HepG2 (cell line): ENCODE data around the gene BAZ1B. TPM values are rescaled to one million over a fixed set of nuclear protein-coding genes. Genes with fewer than 3 reads are reported as not detected.

ENCODE experiments used
- HMGA1 ChIP-seq: sonication (generic); formaldehyde crosslinking; conservative IDR thresholded peaks from 2 replicates; pipeline ENCODE4 v1.4.0; 2020; ENCODE audit warnings: missing genetic modification reagents
- KMT2A ChIP-seq: sonication (generic); formaldehyde crosslinking; IDR thresholded peaks from 2 replicates; pipeline ENCODE4 v1.4.0; 2020; ENCODE audit warnings: missing genetic modification reagents
- PPARG ChIP-seq: conservative IDR thresholded peaks from 2 replicates; pipeline ENCODE4 v1.6.1; 2016; ENCODE audit warnings: missing biosample characterization, missing genetic modification reagents
- SIX1 ChIP-seq: sonication (generic); formaldehyde crosslinking; IDR thresholded peaks from 2 replicates; pipeline ENCODE4 v1.4.0; 2020; ENCODE audit warnings: missing genetic modification reagents, borderline replicate concordance
- YEATS4 ChIP-seq: sonication (generic); formaldehyde crosslinking; IDR thresholded peaks from 2 replicates; pipeline ENCODE4 v1.4.0; 2020; ENCODE audit warnings: missing genetic modification reagents, borderline replicate concordance
- ZBTB8A ChIP-seq: sonication (generic); formaldehyde crosslinking; IDR thresholded peaks from 2 replicates; pipeline ENCODE4 v1.4.0; 2020; ENCODE audit warnings: mild to moderate bottlenecking, low read depth, missing genetic modification reagents, borderline replicate concordance
- ZNF205 ChIP-seq: IDR thresholded peaks from 2 replicates; pipeline ENCODE4 v1.6.1; 2018; ENCODE audit warnings: missing biosample characterization, missing genetic modification reagents
- ZNF549 ChIP-seq: sonication (generic); formaldehyde crosslinking; IDR thresholded peaks from 2 replicates; pipeline ENCODE4 v1.5.0; 2020; ENCODE audit warnings: missing genetic modification reagents
- ZNF614 ChIP-seq: IDR thresholded peaks from 2 replicates; pipeline ENCODE4 v1.6.1; 2018; ENCODE audit warnings: missing biosample characterization, missing genetic modification reagents, inconsistent platforms, borderline replicate concordance
- ZNF75D ChIP-seq: sonication (generic); formaldehyde crosslinking; IDR thresholded peaks from 2 replicates; pipeline ENCODE4 v1.8.1; 2023; ENCODE audit warnings: missing genetic modification reagents, mild to moderate bottlenecking, borderline replicate concordance
- ZZZ3 ChIP-seq: sonication (generic); formaldehyde crosslinking; IDR thresholded peaks from 2 replicates; pipeline ENCODE4 v1.4.0; 2020; ENCODE audit warnings: missing genetic modification reagents, mild to moderate bottlenecking, borderline replicate concordance
- polyA plus RNA-seq, 8 experiments: library from polyadenylated mRNA; depleted of rRNA in 3 of 8; stranded (reverse) in 7 of 8; unstranded in 1 of 8; fragments of >200 nt; fragmentation: Illumina TruSeq in 4 of 8; extraction: Trizol in 4 of 8; gene quantifications; 2 replicates each; pipeline versions ENCODE4 v1.2.1 to v1.2.3, GENCODE V29; 2011 to 2016; ENCODE audit warnings: low read depth in 4 of 8, missing spikeins in 1 of 8, mixed read lengths in 1 of 8; ENCODE audit not compliant: insufficient read depth in 1 of 8
- total RNA-seq, 5 experiments: library from RNA; depleted of rRNA; stranded (reverse); fragments of >200 nt; fragmentation: Illumina TruSeq; extraction: Trizol; gene quantifications; 2 replicates each; pipeline ENCODE4 v1.2.3, GENCODE V29; 2016; ENCODE audit warnings: low read depth in 1 of 5
- TF ChIP-seq, protein P1 (sequence below): sonication (generic); formaldehyde crosslinking; IDR thresholded peaks from 2 replicates; pipeline ENCODE4 v1.4.0; 2020; ENCODE audit warnings: mild to moderate bottlenecking, missing genetic modification reagents
- TF ChIP-seq, protein P2 (sequence below): IDR thresholded peaks from 2 replicates; pipeline ENCODE4 v1.6.1; 2012; ENCODE audit warnings: low read length, improper control_type of control experiment
- TF ChIP-seq, protein P3 (sequence below): sonication (generic); formaldehyde crosslinking; IDR thresholded peaks from 2 replicates; pipeline ENCODE4 v1.4.0; 2020; ENCODE audit warnings: mild to moderate bottlenecking, missing genetic modification reagents
- TF ChIP-seq, protein P4 (sequence below): sonication (generic); formaldehyde crosslinking; IDR thresholded peaks from 2 replicates; pipeline ENCODE4 v1.5.0; 2020; ENCODE audit warnings: missing genetic modification reagents

BAZ1B gene
- total and polyA plus RNA-seq, 2 of the 13 experiments (the other 11 are each of a cell fraction or from before 2014, with no cell fraction given) = 18.6 to 69.4 TPM

DNA sequence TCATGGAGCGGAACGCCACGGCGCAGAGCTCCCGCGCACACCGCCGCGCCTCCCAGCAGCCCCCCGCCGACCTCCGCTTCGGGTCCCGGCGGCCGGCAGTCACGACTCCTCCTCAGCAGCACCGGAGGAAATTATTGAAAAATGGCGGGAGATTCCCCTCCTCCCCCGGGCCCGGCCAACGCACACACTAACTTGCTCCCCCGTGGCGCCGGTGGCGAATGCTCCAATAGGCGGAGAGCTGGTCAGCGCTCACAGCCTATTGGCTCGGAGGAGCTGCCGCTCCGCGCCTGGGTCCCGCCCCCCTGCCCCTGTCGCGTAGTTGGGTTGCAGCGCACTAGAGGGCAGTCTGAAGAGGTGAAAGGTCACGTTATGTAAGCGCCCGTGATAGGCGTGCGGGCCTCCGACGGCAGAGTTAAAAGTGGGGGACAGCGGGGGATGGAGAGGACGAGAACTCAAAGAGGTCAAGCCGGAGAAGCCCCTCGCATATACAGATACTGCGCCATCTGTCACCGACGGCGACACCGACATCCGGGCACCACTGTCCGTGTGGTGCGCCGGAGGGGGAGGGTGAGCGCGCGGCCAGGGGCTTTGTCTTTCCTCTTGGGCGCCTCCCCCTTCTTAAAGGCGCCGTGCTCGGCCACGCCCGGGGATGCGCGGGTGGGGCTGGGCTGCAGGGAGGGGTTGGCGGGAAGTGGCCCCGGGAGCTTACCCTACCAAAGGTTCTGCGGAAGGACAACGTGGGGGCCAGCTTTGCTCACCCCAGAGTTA is at the start of gene BAZ1B (continued):
- TF ChIP-seq, protein P1, sequence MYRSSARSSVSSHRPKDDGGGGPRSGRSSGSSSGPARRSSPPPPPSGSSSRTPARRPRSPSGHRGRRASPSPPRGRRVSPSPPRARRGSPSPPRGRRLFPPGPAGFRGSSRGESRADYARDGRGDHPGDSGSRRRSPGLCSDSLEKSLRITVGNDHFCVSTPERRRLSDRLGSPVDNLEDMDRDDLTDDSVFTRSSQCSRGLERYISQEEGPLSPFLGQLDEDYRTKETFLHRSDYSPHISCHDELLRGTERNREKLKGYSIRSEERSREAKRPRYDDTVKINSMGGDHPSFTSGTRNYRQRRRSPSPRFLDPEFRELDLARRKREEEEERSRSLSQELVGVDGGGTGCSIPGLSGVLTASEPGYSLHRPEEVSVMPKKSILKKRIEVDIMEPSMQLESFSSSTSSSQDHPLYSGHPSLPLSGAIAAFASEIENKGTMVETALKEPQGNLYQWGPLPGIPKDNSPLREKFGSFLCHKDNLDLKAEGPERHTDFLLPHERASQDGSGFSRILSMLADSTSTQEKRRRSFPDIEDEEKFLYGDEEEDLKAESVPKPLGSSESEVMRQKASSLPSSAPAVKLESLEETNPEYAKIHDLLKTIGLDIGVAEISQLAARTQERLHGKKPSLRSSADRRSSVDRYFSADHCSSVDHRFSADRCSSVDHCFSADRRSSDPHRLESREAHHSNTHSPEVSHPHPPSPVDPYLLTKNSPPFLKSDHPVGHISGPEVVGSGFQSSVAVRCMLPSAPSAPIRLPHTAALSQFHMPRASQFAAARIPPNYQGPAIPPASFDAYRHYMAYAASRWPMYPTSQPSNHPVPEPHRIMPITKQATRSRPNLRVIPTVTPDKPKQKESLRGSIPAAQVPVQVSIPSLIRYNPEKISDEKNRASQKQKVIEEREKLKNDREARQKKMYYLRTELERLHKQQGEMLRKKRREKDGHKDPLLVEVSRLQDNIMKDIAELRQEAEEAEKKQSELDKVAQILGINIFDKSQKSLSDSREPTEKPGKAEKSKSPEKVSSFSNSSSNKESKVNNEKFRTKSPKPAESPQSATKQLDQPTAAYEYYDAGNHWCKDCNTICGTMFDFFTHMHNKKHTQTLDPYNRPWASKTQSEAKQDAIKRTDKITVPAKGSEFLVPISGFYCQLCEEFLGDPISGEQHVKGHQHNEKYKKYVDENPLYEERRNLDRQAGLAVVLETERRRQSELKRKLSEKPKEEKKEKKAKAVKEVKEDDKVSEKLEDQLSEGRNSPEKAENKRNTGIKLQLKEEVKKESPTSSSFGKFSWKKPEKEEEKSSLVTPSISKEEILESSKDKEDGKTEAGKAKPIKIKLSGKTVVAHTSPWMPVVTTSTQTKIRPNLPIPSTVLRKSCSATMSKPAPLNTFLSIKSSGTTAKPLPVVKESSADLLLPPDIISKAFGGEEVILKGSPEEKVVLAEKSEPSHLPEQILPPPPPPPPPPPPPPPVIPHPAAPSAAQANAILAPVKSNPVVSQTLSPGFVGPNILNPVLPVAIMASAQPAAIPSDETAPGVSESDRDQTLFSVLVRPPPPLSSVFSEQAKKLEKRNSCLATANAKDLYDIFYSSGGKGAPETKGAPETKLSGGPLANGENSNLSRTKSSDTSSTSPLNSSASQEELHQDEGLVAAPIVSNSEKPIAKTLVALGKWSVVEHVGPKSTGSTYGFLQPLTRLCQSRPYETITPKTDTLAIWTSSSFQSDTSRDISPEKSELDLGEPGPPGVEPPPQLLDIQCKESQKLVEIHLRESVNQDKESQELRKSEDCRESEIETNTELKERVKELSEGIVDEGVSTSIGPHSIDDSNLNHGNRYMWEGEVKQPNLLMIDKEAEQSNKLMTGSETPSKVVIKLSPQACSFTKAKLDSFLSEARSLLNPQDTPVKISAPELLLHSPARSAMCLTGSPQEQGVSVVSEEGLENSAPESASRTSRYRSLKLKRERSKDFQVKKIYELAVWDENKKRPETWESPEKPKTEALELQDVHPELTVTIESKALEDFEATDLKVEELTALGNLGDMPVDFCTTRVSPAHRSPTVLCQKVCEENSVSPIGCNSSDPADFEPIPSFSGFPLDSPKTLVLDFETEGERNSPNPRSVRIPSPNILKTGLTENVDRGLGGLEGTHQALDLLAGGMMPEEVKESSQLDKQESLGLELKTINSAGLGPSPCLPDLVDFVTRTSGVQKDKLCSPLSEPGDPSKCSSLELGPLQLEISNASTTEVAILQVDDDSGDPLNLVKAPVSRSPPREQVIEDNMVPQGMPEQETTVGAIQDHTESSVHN (CRISPR knock-in tag) = no peak
- peak; percentile 68 for TF ChIP-seq KMT2A (CRISPR knock-in tag)
- no peak for TF ChIP-seq ZNF75D (CRISPR knock-in tag)
- TF ChIP-seq SIX1 (CRISPR knock-in tag) = no peak
- no peak for TF ChIP-seq ZZZ3 (CRISPR knock-in tag)
- peak; percentile 41; the same call in 1 of the 2 replicates for TF ChIP-seq ZNF614 (CRISPR knock-in tag)
- TF ChIP-seq HMGA1 (CRISPR knock-in tag) = no peak
- peak; percentile 93 for TF ChIP-seq PPARG
- 0 out of 2 replicates have a peak, but pooled peaks have one; percentile 38 for TF ChIP-seq ZNF549 (CRISPR knock-in tag)
- peak; percentile 96 for TF ChIP-seq YEATS4 (CRISPR knock-in tag)
- peak; percentile 92 for TF ChIP-seq ZNF205
- TF ChIP-seq, protein P2, sequence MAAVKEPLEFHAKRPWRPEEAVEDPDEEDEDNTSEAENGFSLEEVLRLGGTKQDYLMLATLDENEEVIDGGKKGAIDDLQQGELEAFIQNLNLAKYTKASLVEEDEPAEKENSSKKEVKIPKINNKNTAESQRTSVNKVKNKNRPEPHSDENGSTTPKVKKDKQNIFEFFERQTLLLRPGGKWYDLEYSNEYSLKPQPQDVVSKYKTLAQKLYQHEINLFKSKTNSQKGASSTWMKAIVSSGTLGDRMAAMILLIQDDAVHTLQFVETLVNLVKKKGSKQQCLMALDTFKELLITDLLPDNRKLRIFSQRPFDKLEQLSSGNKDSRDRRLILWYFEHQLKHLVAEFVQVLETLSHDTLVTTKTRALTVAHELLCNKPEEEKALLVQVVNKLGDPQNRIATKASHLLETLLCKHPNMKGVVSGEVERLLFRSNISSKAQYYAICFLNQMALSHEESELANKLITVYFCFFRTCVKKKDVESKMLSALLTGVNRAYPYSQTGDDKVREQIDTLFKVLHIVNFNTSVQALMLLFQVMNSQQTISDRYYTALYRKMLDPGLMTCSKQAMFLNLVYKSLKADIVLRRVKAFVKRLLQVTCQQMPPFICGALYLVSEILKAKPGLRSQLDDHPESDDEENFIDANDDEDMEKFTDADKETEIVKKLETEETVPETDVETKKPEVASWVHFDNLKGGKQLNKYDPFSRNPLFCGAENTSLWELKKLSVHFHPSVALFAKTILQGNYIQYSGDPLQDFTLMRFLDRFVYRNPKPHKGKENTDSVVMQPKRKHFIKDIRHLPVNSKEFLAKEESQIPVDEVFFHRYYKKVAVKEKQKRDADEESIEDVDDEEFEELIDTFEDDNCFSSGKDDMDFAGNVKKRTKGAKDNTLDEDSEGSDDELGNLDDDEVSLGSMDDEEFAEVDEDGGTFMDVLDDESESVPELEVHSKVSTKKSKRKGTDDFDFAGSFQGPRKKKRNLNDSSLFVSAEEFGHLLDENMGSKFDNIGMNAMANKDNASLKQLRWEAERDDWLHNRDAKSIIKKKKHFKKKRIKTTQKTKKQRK = no peak
- TF ChIP-seq, protein P3, sequence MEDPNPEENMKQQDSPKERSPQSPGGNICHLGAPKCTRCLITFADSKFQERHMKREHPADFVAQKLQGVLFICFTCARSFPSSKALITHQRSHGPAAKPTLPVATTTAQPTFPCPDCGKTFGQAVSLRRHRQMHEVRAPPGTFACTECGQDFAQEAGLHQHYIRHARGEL (CRISPR knock-in tag) = no peak
- TF ChIP-seq, protein P4, sequence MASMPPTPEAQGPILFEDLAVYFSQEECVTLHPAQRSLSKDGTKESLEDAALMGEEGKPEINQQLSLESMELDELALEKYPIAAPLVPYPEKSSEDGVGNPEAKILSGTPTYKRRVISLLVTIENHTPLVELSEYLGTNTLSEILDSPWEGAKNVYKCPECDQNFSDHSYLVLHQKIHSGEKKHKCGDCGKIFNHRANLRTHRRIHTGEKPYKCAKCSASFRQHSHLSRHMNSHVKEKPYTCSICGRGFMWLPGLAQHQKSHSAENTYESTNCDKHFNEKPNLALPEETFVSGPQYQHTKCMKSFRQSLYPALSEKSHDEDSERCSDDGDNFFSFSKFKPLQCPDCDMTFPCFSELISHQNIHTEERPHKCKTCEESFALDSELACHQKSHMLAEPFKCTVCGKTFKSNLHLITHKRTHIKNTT (CRISPR knock-in tag) = no peak
- TF ChIP-seq ZBTB8A (CRISPR knock-in tag) = no peak
